Measurements from ENCODE around the gene TNIP3.
"Not testable (repeated sequence)": the region's sequence is repeated elsewhere in the genome, so short reads cannot be mapped to it uniquely, and the experiment has no call there.

TNIP3 gene

DNA sequence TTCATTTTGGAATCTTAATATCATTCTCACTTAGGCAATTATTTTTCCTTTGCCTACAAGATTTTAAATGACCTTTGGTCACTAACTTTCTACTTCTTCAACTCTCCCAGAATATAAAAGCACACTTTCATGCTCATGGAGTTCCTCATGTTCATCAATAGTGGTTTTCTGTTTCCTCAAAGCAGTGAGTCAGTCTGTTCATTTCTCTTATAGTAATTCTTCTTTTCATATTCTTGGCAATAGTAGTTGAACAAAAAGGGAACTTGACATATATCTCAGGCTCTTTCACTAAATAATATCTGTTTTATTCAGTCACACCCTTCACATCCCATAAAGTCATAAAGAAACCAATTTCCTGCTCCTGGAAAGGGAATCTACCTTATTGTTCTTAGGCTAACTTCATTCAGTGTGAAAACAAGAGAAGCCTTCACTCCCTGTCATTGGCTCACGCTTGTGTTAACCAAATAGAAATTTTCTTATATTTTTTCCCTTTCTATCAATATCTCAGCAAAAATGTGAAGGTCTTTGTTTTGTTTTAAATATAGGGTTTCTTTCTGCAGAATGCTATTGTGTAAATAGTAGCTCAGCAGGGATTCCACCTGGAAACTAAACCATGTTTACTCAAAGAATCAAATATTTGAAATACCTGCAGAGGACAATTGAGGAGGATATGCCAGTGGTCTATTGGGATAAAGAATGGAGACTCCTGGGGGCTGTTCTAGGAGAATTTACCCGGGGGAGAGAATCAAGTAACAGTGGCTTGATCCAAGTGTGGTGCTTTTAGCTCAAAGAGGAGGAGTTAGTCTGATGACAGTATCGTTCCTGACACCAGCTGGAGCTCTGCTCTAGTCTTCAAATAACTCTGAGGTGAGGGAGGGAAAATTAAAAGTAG is 13.4 kb upstream of the TNIP3 start:
- DNase-seq (ENCODE audit: low read depth in 2 of 2), result no peak

DNA sequence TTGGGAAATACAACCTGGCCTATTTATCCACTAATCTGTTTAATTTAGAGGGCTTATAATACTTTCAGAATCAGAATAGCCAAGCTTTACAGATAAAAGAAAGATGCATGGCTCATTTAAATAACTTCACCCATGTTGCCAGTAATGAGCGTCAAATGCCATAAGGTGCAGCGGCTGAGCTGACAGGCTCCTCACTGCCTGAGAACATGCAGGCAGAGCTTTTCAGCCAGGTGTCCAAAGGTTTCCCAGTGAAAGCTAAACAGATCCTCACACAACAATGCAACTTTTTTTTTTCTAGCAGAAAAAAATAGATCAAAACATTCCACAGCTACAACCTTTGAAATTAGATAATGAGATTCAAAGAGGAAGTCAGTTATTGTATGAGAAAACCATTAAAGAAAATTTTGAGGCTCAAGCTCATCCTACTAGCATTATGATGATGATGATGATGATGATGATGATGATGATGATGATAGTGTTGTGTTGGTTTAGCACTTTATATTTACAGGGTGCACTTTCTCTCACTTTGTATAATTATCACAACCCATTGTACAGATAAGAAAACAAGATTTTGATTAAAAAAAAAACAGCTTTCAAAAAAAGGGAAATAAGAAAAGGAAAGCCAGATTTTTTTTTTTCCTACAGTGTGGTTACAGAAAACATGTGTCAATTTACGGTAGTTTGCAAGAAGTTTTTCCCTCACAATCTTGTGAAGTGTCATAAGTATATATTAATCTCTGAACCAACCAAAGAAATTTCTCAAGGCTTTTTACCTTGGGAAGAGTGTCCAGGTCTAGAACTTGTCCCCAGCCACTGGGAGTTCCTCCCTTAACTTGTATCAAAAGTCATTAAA is 12.2 kb upstream of the TNIP3 start:
- no peak for DNase-seq (ENCODE audit: low read depth in 2 of 2)

DNA sequence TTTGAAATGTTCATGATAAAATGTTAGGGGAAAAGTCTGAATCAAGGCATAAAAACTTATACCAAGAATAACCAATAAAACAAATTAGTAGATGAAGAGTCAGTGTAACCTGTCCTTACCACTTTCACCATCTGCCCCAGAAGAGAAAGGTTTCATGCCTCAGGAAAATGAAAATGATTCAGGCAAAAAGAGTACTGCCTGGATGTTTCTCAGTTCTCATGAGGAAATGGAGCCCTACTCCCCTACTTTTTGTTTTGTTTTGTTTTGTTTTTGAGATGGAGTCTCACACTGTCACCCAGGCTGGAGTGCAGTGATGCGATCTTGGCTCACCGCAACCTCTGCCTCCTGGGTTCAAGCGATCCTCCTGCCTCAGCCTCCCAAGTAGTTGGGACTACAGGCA is 7.4 kb upstream of the TNIP3 start:
- not testable (repeated sequence) for DNase-seq (ENCODE audit: low read depth in 2 of 2)

DNA sequence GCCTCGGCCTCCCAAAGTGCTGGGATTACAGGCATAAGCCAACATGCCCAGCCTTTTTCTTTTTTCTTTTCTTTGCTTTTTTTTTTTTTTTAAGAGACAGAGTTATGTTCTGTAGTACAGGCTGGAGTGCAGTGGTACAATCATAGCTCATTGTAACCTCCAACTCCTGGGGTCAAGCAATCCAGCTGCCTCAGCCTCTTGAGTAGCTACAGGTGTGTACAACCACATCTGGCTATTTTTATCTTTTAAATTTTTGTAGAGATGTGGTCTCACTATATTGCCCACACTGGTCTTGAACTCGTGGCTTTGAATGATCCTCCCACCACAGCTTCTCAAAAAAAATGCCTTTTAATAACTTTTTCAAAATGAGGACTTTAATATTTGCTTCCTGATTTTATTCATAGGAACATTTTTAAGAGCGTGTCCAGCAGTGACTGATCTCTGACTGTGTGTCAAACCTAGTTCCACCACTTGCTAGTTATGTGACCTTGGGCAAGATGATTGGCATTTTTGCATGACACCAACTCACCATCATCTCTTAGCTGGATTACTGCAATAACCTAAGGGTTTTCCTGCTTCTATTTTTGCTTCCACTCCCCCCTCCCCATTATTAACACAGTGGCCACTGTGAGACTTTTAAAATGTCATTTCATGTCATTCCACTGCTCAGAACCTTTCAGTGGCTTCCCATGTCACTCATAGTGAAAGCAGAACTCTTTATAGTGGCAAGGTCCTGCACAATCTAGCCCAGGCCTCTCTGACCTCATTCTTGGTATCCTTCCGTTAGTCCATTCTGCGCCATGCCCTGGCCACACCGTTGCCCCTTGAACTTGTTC is 4.5 kb upstream of the TNIP3 start:
- no peak for DNase-seq (ENCODE audit: low read depth in 2 of 2)

DNA sequence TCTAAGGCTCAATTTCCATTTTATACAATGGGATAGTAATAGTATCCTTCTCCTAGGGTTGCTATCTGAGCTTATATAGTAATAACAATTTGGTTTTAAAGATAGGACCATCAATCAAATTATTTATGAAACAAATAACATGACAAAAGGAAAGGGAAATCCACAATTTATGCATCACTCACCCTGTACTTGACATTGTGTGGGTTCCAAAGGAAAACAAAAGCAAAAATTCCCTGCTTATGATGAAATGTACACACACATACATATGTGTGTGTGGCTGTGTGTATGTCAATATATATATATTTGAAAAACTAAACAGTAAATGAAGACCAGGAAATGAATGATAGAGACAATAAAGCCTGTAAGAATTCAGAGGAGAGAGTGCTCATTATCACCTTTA is 2.9 kb upstream of the TNIP3 start:
- DNase-seq (ENCODE audit: low read depth in 2 of 2), result no peak

DNA sequence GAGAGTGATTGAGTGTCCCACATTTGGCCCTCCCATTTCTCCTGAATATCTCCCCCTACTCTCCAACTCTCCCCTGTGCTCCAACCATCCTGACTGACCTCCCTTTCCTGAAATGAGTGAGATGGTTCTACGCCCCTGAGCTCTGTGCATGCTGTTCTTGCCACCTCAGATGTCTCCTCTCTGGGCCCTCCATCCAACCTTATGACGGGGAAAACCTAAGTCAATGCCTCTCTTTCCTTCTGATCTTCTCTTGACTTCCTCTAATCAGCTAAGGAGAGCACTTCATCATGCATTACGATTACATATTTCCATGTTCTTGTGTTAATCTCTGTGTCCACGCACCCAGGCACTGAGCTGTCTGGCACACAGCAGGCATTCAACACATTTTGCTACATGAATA is 1.1 kb upstream of the TNIP3 start:
- DNase-seq (ENCODE audit: low read depth in 2 of 2), result no peak

DNA sequence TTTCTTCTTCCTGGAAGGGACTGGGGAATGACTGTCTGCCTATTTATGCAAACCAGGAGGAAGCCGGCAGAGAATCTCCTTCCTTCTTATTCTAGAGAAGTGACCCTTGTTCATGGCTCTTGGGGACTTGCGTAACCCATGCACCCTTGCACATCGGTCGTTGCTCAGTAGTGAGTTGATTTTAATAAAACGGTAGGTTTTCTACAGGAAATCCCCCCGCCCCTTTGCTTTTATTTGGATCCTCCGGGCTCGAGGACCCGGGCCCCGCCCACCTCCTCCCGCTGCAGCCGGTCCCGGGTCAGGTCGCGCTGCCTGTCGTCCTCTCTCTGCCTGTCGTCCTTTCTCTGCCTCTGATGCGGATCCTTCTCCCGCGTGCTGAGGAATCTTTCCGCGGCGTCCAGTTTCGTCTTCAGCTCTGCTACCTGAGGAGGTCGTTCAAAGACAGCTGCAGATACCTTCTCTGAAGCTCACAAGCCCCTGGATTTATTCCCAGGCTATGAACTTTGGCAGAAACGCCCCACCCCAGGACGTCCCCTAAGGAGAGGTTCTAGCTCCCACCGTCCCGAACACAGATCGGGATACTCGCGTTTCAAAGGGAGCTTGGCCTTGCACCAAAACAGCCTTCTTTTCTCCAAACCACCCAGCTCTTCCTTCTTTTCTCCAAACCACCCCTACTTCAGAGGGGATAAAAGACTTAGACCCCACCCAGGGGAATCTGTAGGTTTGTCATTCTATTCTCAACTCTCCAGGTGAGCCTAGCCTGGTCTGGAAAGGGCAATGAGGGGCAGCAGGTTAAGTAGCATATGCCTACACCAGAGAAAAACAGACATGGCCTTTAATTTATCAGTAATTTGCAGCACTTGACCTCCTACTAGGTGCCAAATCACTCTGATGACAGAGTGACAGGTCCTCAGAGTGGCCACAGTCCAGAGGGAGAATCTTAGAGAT is 7.0 kb downstream of the TNIP3 start:
- DNase-seq (ENCODE audit: low read depth in 2 of 2), result no peak

DNA sequence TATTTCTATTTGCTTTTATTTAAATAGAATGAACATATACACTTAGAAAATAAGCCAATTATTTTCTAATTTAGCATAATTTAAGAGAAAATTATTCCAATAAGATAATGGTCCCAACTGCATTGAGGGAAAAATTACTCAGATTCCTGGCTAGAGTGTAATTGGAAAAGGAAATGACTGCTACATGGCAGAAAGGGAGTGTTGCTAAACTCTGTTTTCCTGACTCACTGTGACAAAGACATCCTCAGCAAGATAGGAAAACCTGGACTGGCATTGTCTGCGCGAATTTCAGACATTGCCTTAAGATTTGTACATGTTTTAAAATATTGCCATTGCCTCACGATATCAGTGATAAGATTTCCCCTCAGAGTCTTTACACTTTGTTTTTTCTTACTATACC is 8.2 kb downstream of the TNIP3 start:
- no peak for DNase-seq (ENCODE audit: low read depth in 2 of 2)

DNA sequence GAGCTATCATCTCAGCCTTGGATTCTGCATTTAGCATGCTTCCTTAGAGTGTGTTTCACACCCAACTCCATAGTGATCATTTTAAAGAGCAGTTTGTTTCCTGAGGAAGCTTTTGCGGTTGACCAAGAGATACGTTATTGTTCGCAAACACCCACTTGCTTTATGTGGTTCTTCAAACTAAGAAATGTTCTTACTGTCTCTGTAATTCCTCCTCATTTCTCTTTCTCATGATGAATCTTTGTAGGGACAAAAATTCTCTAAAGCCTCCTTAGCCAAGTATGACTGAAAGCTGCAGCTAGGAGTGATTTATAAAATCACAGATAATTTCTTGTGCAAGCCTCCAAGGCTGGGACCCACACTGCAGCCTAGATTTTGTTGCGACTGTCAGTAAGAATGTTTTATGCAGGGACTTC is 10.0 kb downstream of the TNIP3 start:
- no peak for DNase-seq (ENCODE audit: low read depth in 2 of 2)

DNA sequence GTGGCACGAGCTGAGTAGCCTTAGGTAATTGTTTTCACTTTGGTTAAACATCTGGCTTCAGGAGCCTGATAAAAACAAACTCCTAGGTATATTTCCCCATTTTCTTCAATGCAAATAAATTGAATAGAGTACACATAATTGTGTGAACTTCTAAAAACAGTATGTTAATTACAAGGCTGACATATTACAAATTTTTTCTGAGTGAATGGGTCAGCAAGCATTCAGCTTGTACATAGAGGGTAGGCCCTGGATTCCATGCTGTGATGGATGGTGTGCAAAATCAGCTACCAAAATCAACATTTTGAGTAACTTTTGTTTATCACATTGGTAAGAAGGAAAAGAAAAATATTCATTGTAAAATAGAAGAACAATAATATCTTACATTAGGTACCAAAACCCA is 12.2 kb downstream of the TNIP3 start:
- DNase-seq (ENCODE audit: low read depth in 2 of 2), result no peak

DNA sequence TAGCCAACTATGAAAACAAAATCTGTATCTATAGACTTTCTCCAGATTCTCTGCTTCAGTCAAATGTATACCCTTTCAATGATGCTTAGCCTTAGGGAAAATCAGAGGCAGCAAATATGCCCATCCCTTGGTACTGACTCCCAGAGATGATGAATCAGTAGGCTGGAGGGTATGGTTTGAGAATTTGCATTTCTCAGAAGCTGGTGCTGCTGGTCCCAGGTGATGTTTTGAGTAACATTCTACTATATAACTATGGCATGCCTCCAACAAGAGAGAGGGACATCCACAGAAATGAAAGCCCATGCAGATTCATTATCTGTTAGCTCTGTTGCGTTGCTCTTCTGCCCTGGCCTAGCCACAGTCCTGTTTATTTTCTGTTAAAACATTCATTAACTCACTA is 13.6 kb downstream of the TNIP3 start:
- no peak for DNase-seq (ENCODE audit: low read depth in 2 of 2)

DNA sequence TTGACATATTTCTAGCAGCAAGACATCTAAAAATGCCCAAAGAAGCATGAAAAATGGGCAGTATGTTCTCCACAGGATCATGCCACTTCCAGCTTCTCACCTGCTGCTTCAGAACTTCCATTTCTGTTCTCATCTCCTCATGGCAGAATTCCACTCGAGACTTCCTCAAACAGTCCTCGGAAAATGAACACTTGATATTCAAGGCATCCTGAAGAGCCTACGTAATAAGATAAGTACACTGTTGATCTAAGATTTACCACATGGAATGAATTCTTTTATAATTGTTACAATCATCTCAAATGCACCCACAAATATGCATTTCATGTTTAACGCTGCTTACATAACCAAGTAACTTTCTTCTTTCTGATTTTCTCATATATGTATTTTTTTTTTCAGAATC is 14.1 kb downstream of the TNIP3 start:
- DNase-seq (ENCODE audit: low read depth in 2 of 2), result no peak

DNA sequence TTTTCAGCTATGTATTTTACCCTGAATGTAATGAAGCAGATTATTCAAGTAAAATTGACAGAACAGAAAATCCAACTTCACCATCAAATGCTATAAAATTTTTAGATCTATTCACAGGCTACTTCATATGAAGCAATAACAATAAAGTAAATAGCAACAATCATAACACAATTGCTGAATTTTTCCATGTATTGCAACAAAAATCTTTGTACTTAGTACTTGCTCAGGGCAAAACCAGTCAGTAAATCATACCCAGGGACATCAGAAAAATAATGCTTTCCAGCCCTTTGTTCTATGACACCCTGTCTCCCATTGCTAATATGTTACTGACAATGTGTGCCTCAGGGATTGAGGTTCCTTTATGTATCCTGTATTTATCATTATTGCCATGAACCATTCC is 15.5 kb downstream of the TNIP3 start:
- no peak for DNase-seq (ENCODE audit: low read depth in 2 of 2)

DNA sequence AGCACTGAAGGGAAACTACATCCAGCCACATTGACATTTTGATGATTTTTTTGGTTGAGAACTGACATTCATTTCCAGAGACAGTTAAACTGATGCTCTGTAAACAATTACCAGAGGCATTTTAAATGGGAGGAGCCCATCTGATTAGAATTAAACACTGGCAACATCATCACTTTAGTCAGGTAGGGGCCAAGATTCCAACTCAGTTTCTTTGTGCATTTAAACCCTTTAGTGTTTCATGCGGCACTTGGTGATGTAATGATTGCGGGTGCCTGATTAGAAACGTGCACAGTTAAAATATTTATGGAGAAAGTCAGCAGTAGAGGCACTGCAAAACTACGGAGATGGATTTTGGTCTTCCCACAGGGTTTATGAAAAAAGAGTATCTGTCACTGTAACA is 16.1 kb downstream of the TNIP3 start:
- no peak for DNase-seq (ENCODE audit: low read depth in 2 of 2)

DNA sequence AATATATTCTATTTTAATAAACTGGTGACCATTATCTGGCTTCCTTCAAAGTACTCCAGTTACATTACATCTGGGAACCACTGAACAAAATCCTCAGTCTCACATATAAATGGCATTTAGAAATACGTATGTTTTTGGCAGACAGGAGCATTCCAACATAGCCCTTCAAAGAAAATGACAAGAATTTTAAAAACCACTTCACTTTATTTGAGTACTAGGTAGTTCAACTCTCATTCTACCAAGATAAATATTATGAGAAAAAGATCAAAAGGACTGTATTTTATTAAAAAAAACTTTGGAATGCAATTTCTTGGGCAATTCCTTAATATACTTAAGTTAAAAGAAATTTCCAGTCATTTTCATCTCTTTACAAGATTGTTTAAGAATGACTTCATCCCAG is 17.6 kb downstream of the TNIP3 start:
- DNase-seq (ENCODE audit: low read depth in 2 of 2), result no peak

DNA sequence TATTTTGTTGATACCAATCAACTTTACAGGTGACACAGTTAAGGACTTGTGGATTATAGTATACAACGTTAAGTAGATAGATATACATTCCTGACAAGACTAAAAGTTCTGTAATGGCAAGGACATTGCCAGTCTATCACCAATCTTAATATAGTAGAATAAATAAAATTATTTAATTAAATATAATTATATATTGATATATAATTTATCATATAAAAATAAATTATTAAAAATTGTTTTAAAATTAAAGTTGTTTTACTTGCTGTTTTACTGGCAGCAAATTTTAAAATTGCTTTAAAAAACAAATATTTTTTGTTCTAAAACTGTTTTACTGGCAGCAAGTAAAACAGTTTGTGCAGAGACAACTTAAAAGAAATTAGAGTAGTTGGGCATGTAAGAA is 18.7 kb downstream of the TNIP3 start:
- no peak for DNase-seq (ENCODE audit: low read depth in 2 of 2)

DNA sequence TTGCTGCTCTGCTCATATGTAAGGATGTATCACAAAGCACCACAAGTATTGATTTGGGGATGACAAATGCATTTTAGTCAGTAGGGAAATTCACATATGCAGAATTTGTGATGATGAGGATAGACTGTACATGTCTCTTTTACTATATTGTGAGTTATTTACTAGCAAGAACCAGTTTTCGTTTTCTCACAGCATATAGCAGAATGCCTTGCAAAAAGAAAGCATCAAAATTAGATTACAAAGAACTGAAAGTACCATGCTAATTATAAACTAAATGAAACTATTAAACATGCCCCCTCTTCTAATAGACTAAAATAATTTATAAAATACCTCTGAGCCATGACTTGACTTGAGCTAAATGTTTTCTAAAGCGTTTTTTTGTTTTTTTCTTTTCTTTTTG is 20.1 kb downstream of the TNIP3 start:
- DNase-seq (ENCODE audit: low read depth in 2 of 2), result no peak

DNA sequence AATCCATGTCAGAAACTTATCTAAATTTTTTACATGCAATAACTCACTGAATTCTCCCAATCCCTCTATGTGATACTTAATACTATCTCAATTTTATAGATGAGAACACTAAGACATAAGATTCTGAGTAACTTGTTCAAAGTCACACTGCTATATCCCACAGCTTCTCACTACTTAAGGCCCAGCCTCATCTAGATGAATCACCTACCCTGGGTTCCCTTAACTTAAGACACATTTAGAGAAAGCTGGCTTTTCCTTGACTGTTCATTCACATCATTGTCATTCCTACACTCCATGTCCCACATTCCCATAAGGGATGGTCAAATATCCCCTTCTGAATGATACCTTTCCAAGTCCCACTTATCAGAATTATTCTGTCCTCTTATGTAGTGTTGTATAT is 21.0 kb downstream of the TNIP3 start:
- no peak for DNase-seq (ENCODE audit: low read depth in 2 of 2)

DNA sequence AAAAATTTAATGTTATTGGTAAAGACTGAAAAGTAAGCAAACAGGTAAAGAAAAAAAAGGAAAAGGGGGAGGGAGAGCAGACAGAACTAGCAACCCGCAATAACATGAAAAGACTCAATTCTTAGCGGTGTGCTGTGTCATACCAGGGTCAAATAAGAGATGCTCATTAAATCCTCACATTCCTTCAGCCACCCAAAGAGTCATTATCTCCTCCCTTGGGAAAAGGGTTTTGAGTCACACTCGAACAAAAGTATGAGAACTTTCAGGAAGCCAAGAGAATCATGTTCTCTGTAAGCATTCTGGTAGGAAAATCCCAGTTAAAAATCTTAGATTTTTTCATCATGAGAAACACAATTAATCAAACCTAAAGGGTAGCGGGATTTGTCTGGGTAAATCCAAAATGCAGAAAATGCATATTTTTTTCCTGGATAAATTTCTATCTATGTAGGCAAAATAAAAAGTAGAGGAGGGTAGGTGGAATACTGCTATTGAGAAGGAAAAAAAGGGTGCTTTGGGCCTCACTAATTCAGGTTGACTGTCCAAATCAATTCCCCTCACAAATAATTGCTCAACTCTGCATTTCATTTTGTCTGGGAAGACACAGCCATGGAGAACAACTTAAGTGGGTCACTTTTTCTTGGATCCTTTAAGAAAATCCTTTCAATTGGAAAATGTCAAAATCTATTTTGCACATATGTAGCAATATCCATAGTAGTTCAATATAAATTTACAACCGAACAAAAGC is 23.2 kb downstream of the TNIP3 start:
- no peak for DNase-seq (ENCODE audit: low read depth in 2 of 2)

DNA sequence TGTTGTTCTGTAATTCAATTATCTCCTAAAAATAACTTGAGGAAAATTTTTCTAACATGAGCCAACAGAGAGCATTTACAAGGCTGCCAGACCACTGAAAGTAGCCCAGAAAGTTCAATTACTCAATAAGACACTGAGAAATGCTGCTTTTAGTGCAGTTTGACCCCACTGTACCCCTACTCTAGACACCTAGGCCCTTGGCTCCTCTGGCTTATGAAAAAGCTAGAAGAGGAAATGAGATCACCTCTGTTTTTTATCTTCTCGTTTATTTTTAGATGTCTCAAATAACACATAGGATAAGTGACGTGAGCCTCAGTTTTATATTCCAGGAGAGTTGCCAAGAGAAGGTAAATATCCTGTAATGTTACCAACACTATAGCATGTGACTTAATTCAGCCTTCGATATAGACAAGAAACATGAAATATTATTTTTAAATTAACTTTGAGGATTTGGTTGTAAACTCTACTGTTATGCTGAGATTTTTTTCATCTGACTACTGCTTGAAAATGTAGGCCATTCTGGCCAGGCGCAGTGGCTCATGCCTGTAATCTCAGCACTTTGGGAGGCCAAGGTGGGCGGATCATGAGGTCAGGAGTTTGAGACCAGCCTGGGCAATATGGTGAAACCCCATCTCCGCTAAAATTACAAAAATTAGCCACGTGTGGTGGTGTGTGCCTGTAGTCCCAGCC is 24.4 kb downstream of the TNIP3 start:
- no peak for DNase-seq (ENCODE audit: low read depth in 2 of 2)
